Small intestine (tissue), 7 donors: ENCODE results near the gene TMEM248. TPM values are rescaled to one million over a fixed set of nuclear protein-coding genes. Genes with fewer than 3 reads are reported as not detected.
"Not testable (repeated sequence)": the region's sequence is repeated elsewhere in the genome, so short reads cannot be mapped to it uniquely, and the experiment has no call there.

Experiments
- DNase-seq, 2 donors: peaks; one replicate each; pipeline versions ENCODE4 v3.0.0 to v3.0.0-alpha.2; 2013
- FAIRE-seq: peaks from 2 replicates; lab custom pipeline; 2012; peaks lifted over from hg19 to GRCh38; lab: Jason Lieb, UNC
- H3K27ac ChIP-seq, 3 donors: one replicate each; pipeline ENCODE4 v1.5.1; 2013; ENCODE audit warnings: low read length in 2 of 3, mild to moderate bottlenecking in 2 of 3, control low read depth in 1 of 3, inconsistent platforms in 1 of 3, low read depth in 1 of 3, moderate library complexity in 1 of 3
- H3K27me3 ChIP-seq, 3 donors: one replicate each; pipeline ENCODE4 v1.6.1; 2013; ENCODE audit warnings: low read length in 3 of 3, inconsistent platforms in 1 of 3; ENCODE audit not compliant: control insufficient read depth in 3 of 3, insufficient read depth in 3 of 3
- H3K36me3 ChIP-seq, 3 donors: one replicate each; pipeline ENCODE4 v1.6.1; 2013; ENCODE audit warnings: low read length in 3 of 3, inconsistent platforms in 1 of 3, low read depth in 1 of 3, mild to moderate bottlenecking in 1 of 3, moderate library complexity in 1 of 3; ENCODE audit not compliant: control insufficient read depth in 3 of 3, insufficient read depth in 2 of 3
- H3K4me1 ChIP-seq, 3 donors: one replicate each; pipeline ENCODE4 v1.6.1; 2013; ENCODE audit warnings: low read length in 2 of 3, inconsistent platforms in 1 of 3, low read depth in 1 of 3, mild to moderate bottlenecking in 1 of 3, moderate library complexity in 1 of 3; ENCODE audit not compliant: control insufficient read depth in 3 of 3, insufficient read depth in 2 of 3
- H3K4me3 ChIP-seq, 3 donors: one replicate each; pipeline ENCODE4 v1.5.1; 2013; ENCODE audit warnings: low read length in 3 of 3, control low read depth in 1 of 3, inconsistent platforms in 1 of 3, low read depth in 1 of 3, mild to moderate bottlenecking in 1 of 3, moderate library complexity in 1 of 3
- H3K9me3 ChIP-seq, 2 donors: one replicate each; pipeline ENCODE4 v1.6.1; 2013; ENCODE audit warnings: low read depth in 1 of 2, low read length in 1 of 2; ENCODE audit not compliant: control insufficient read depth in 2 of 2, insufficient read depth in 1 of 2
- WGBS, 3 donors: extraction: QIAGEN DNeasy Blood & Tissue Kit; methylation state at CpG; one replicate each; pipeline ENCODE4 v1.1.7; 2013; 5-methylcytosine and 5-hydroxymethylcytosine counted together
- polyA plus RNA-seq, 4 donors: library from polyadenylated mRNA; stranded (reverse) in 3 of 4; unstranded in 1 of 4; fragments of 200-250 nt in 3 of 4; fragments of 120-200 nt in 1 of 4; gene quantifications; one replicate each; pipeline versions ENCODE4 v1.2.1 to v1.2.3, GENCODE V29; 2013
- donor health status: healthy with polysubstance abuse.
- donor health status: control.
- donor health status: control.
- donor health status: Bipolar disorder and iron deficiency.
- donor health status: healthy.

Gene TMEM248
- polyA plus RNA-seq, 4 donors: 16.3 to 61.9 (median 37.3) TPM

GRCh38 chr7:66884556-66884955 lies 36.5 kb upstream of the TMEM248 start:
- H3K4me1 ChIP-seq, H3K27me3 ChIP-seq, DNase-seq, H3K27ac ChIP-seq, H3K9me3 ChIP-seq, FAIRE-seq, H3K4me3 ChIP-seq: not testable (repeated sequence)
- H3K36me3 ChIP-seq: peaks cover 0 to 22% (median 3%) of the 10 kb centered on the region in 3 donors

- no peaks in the 10 kb centered on the region for H3K9me3 ChIP-seq
- no peaks in the 10 kb centered on the region for H3K27me3 ChIP-seq
- DNase-seq: no peak
- no peak overlapping the region for H3K4me3 ChIP-seq
- no peak for FAIRE-seq
- 76 to 83% (median 78%) methylated on average over 4 of the region's 4 CpGs for WGBS, 3 donors
- H3K4me1 ChIP-seq: no peaks in the 10 kb centered on the region
- H3K36me3 ChIP-seq: peaks cover 0 to 18% (median 3%) of the 10 kb centered on the region in 3 donors
- H3K27ac ChIP-seq: no peak overlapping the region
Measured at GRCh38 chr7:66886152-66886551, 34.9 kb upstream of the TMEM248 start.

- not testable (repeated sequence) for H3K9me3 ChIP-seq, FAIRE-seq, H3K27ac ChIP-seq, DNase-seq, H3K4me1 ChIP-seq, H3K4me3 ChIP-seq, H3K27me3 ChIP-seq
- 75 to 79% (median 77%) methylated on average over 3 of the region's 3 CpGs for WGBS, 3 donors
- H3K36me3 ChIP-seq: peaks cover 0 to 22% (median 3%) of the 10 kb centered on the region in 3 donors
Measured at GRCh38 chr7:66888223-66888622, 32.8 kb upstream of the TMEM248 start.

GRCh38 chr7:66894463-66895080 lies 26.5 kb upstream of the TMEM248 start:
- DNase-seq (no peak), FAIRE-seq (no peak)
- H3K4me1 ChIP-seq: no peaks in the 10 kb centered on the region
- no peaks in the 10 kb centered on the region for H3K27me3 ChIP-seq
- H3K36me3 ChIP-seq: peaks cover 0 to 28% (median 0%) of the 10 kb centered on the region in 3 donors
- no peak overlapping the region for H3K27ac ChIP-seq
- H3K9me3 ChIP-seq: no peaks in the 10 kb centered on the region
- 74 to 87% (median 82%) methylated on average over 5 of the region's 5 CpGs for WGBS, 3 donors
- H3K4me3 ChIP-seq: no peak overlapping the region

- H3K36me3 ChIP-seq: peaks cover 0 to 37% (median 0%) of the 10 kb centered on the region in 3 donors
- no peak overlapping the region for H3K4me3 ChIP-seq
- 88 to 93% (median 92%) methylated on average over 3 of the region's 3 CpGs for WGBS, 3 donors
- no peaks in the 10 kb centered on the region for H3K27me3 ChIP-seq
- no peak for FAIRE-seq
- H3K9me3 ChIP-seq: no peaks in the 10 kb centered on the region
- H3K27ac ChIP-seq: no peak overlapping the region
- H3K4me1 ChIP-seq: no peaks in the 10 kb centered on the region
- DNase-seq: no peak
Measured at GRCh38 chr7:66896441-66896840, 24.6 kb upstream of the TMEM248 start.

- H3K36me3 ChIP-seq: peaks cover 0 to 55% (median 3%) of the 10 kb centered on the region in 3 donors
- no peaks in the 10 kb centered on the region for H3K27me3 ChIP-seq
- WGBS, 3 donors: 83 to 93% (median 87%) methylated on average over 7 of the region's 7 CpGs
- FAIRE-seq (no peak), DNase-seq (no peak)
- H3K4me3 ChIP-seq: no peak overlapping the region
- H3K9me3 ChIP-seq: no peaks in the 10 kb centered on the region
- no peak overlapping the region for H3K27ac ChIP-seq
- no peaks in the 10 kb centered on the region for H3K4me1 ChIP-seq
Measured at GRCh38 chr7:66899552-66900280, 21.3 kb upstream of the TMEM248 start.

- DNase-seq (no peak), FAIRE-seq (no peak)
- Histone ChIP-seq H3K27ac (no peak overlapping the region), H3K4me3 (no peak overlapping the region), H3K27me3 (no peaks in the 10 kb centered on the region), H3K36me3 (peaks cover 0 to 57% (median 3%) of the 10 kb centered on the region in 3 donors), H3K4me1 (no peaks in the 10 kb centered on the region), H3K9me3 (no peaks in the 10 kb centered on the region)
- WGBS, 3 donors: 96 to 99% (median 98%) methylated on average over 41 to 47 of the region's 47 CpGs
Measured at GRCh38 chr7:66901941-66902843, 18.8 kb upstream of the TMEM248 start.

GRCh38 chr7:66902844-66903180 lies 18.2 kb upstream of the TMEM248 start:
- FAIRE-seq: no peak
- H3K9me3 ChIP-seq: no peaks in the 10 kb centered on the region
- H3K36me3 ChIP-seq: peaks cover 0 to 55% (median 3%) of the 10 kb centered on the region in 3 donors
- no peak for DNase-seq
- H3K4me3 ChIP-seq: no peak overlapping the region
- no peak overlapping the region for H3K27ac ChIP-seq
- no peaks in the 10 kb centered on the region for H3K27me3 ChIP-seq
- 93 to 97% (median 94%) methylated on average over 19 of the region's 19 CpGs for WGBS, 3 donors
- no peaks in the 10 kb centered on the region for H3K4me1 ChIP-seq
